Immature natural killer cell (primary cell): Measurements from ENCODE around the gene RIMBP2. TPM values are rescaled to one million over a fixed set of nuclear protein-coding genes. Genes with fewer than 3 reads are reported as not detected.

Source experiments
- DNase-seq, 3 donors: peaks; one replicate each; pipeline ENCODE4 v3.0.0; 2022; ENCODE audit warnings: mixed read lengths in 1 of 3
- H3K27ac Mint-ChIP-seq, 6 donors: one replicate each; pipeline ENCODE4 v1.8.0; 2020; ENCODE audit warnings: mixed read lengths in 6 of 6, mild to moderate bottlenecking in 5 of 6, inconsistent platforms in 4 of 6, moderate library complexity in 3 of 6
- H3K27me3 Mint-ChIP-seq, 3 donors: one replicate each; pipeline ENCODE4 v1.8.0; 2020 to 2021; ENCODE audit warnings: low read depth in 3 of 3, mild to moderate bottlenecking in 3 of 3, mixed read lengths in 3 of 3, moderate library complexity in 3 of 3, inconsistent platforms in 1 of 3
- H3K36me3 Mint-ChIP-seq, 3 donors: one replicate each; pipeline ENCODE4 v1.8.0; 2020; ENCODE audit warnings: mixed read lengths in 3 of 3, inconsistent platforms in 2 of 3, mild to moderate bottlenecking in 2 of 3
- H3K4me1 Mint-ChIP-seq, 2 donors: one replicate each; pipeline ENCODE4 v1.8.0; 2020; ENCODE audit warnings: inconsistent platforms in 2 of 2, mild to moderate bottlenecking in 2 of 2, mixed read lengths in 2 of 2, moderate library complexity in 1 of 2
- H3K4me3 Mint-ChIP-seq, 5 donors: one replicate each; pipeline ENCODE4 v1.8.0; 2020; ENCODE audit warnings: mild to moderate bottlenecking in 5 of 5, mixed read lengths in 5 of 5, inconsistent platforms in 3 of 5, moderate library complexity in 3 of 5
- H3K9me3 Mint-ChIP-seq, 6 donors: one replicate each; pipeline ENCODE4 v1.8.0; 2020; ENCODE audit warnings: mild to moderate bottlenecking in 6 of 6, mixed read lengths in 6 of 6, inconsistent platforms in 4 of 6, moderate library complexity in 3 of 6
- polyA plus RNA-seq, 3 donors: library from polyadenylated mRNA; unstranded; fragments of 300-500 nt; fragmentation: Illumina TruSeq; gene quantifications; one replicate each; pipeline ENCODE4 v1.2.3, GENCODE V29; 2021

RIMBP2 gene
- polyA plus RNA-seq, 3 donors from 2014 or later = not detected

GRCh38 chr12:130491421-130492357 is 224.4 kb downstream of the RIMBP2 start:
- no peak for DNase-seq

GRCh38 chr12:130490674-130491073 is 225.4 kb downstream of the RIMBP2 start:
- H3K4me3 Mint-ChIP-seq = no peak overlapping the region
- H3K27ac Mint-ChIP-seq = no peak overlapping the region
- no peaks in the 10 kb centered on the region for H3K9me3 Mint-ChIP-seq
- H3K27me3 Mint-ChIP-seq = peaks cover 3 to 11% (median 4%) of the 10 kb centered on the region in 3 donors
- no peak for DNase-seq
- no peaks in the 10 kb centered on the region for H3K36me3 Mint-ChIP-seq
- H3K4me1 Mint-ChIP-seq = no peaks in the 10 kb centered on the region

More at GRCh38 chr12:130491421-130492357, 224.4 kb downstream of the RIMBP2 start:
- Mint-ChIP-seq H3K4me1 (no peaks in the 10 kb centered on the region), H3K9me3 (no peaks in the 10 kb centered on the region), H3K36me3 (no peaks in the 10 kb centered on the region), H3K27ac (no peak overlapping the region), H3K27me3 (peaks cover 3 to 13% (median 7%) of the 10 kb centered on the region in 3 donors), H3K4me3 (no peak overlapping the region)

- Mint-ChIP-seq H3K36me3 (no peaks in the 10 kb centered on the region), H3K4me1 (no peaks in the 10 kb centered on the region), H3K9me3 (peaks cover 0 to 1% (median 0%) of the 10 kb centered on the region in 6 donors), H3K27me3 (peaks cover 0 to 11% (median 6%) of the 10 kb centered on the region in 3 donors), H3K27ac (no peak overlapping the region), H3K4me3 (no peak overlapping the region)
- no peak for DNase-seq
Measured at GRCh38 chr12:130489293-130489692, 226.8 kb downstream of the RIMBP2 start.

GRCh38 chr12:130488358-130488710 is 227.8 kb downstream of the RIMBP2 start:
- no peaks in the 10 kb centered on the region for H3K4me1 Mint-ChIP-seq
- no peak overlapping the region for H3K4me3 Mint-ChIP-seq
- no peak overlapping the region for H3K27ac Mint-ChIP-seq
- H3K36me3 Mint-ChIP-seq = no peaks in the 10 kb centered on the region
- peaks cover 0 to 2% (median 0%) of the 10 kb centered on the region in 6 donors for H3K9me3 Mint-ChIP-seq
- DNase-seq = no peak
- H3K27me3 Mint-ChIP-seq = peaks cover 2 to 11% (median 6%) of the 10 kb centered on the region in 3 donors

GRCh38 chr12:130487636-130488357 is 228.3 kb downstream of the RIMBP2 start:
- peaks cover 2 to 11% (median 6%) of the 10 kb centered on the region in 3 donors for H3K27me3 Mint-ChIP-seq
- no peak overlapping the region for H3K27ac Mint-ChIP-seq
- H3K36me3 Mint-ChIP-seq = no peaks in the 10 kb centered on the region
- no peaks in the 10 kb centered on the region for H3K4me1 Mint-ChIP-seq
- DNase-seq = no peak
- no peak overlapping the region for H3K4me3 Mint-ChIP-seq
- peaks cover 0 to 2% (median 0%) of the 10 kb centered on the region in 6 donors for H3K9me3 Mint-ChIP-seq

GRCh38 chr12:130486891-130487416 is 229.1 kb downstream of the RIMBP2 start:
- Mint-ChIP-seq H3K27me3 (peaks cover 2 to 6% (median 5%) of the 10 kb centered on the region in 3 donors), H3K27ac (no peak overlapping the region), H3K4me3 (no peak overlapping the region), H3K4me1 (no peaks in the 10 kb centered on the region), H3K9me3 (peaks cover 0 to 2% (median 0%) of the 10 kb centered on the region in 6 donors), H3K36me3 (no peaks in the 10 kb centered on the region)
- no peak for DNase-seq

GRCh38 chr12:130486146-130486435 is 230.0 kb downstream of the RIMBP2 start:
- no peak overlapping the region for H3K27ac Mint-ChIP-seq
- H3K9me3 Mint-ChIP-seq = peaks cover 0 to 2% (median 0%) of the 10 kb centered on the region in 6 donors
- no peaks in the 10 kb centered on the region for H3K36me3 Mint-ChIP-seq
- DNase-seq = no peak
- no peak overlapping the region for H3K4me3 Mint-ChIP-seq
- no peaks in the 10 kb centered on the region for H3K4me1 Mint-ChIP-seq
- H3K27me3 Mint-ChIP-seq = peaks cover 2 to 6% (median 2%) of the 10 kb centered on the region in 3 donors

- H3K27ac Mint-ChIP-seq = no peak overlapping the region
- H3K36me3 Mint-ChIP-seq = no peaks in the 10 kb centered on the region
- no peak for DNase-seq
- H3K9me3 Mint-ChIP-seq = peaks cover 0 to 2% (median 0%) of the 10 kb centered on the region in 6 donors
- no peaks in the 10 kb centered on the region for H3K4me1 Mint-ChIP-seq
- H3K4me3 Mint-ChIP-seq = no peak overlapping the region
- peaks cover 2 to 7% (median 2%) of the 10 kb centered on the region in 3 donors for H3K27me3 Mint-ChIP-seq
Measured at GRCh38 chr12:130485291-130486145, 230.6 kb downstream of the RIMBP2 start.

GRCh38 chr12:130484221-130484620 is 231.9 kb downstream of the RIMBP2 start:
- Mint-ChIP-seq H3K36me3 (no peaks in the 10 kb centered on the region), H3K9me3 (peaks cover 0 to 2% (median 0%) of the 10 kb centered on the region in 6 donors), H3K27me3 (peaks cover 2 to 7% (median 2%) of the 10 kb centered on the region in 3 donors), H3K4me1 (no peaks in the 10 kb centered on the region), H3K27ac (no peak overlapping the region), H3K4me3 (peak overlapping the region in 1 of 5 donors; percentile 20)
- no peak for DNase-seq

GRCh38 chr12:130483616-130484180 is 232.4 kb downstream of the RIMBP2 start:
- Mint-ChIP-seq H3K36me3 (no peaks in the 10 kb centered on the region), H3K4me3 (no peak overlapping the region), H3K27me3 (peaks cover 2 to 7% (median 2%) of the 10 kb centered on the region in 3 donors), H3K27ac (no peak overlapping the region), H3K4me1 (no peaks in the 10 kb centered on the region), H3K9me3 (peaks cover 0 to 2% (median 0%) of the 10 kb centered on the region in 6 donors)
- DNase-seq = no peak

GRCh38 chr12:130482448-130482847 is 233.7 kb downstream of the RIMBP2 start:
- Mint-ChIP-seq H3K4me3 (no peak overlapping the region), H3K9me3 (peaks cover 0 to 2% (median 0%) of the 10 kb centered on the region in 6 donors), H3K4me1 (no peaks in the 10 kb centered on the region), H3K36me3 (no peaks in the 10 kb centered on the region), H3K27ac (no peak overlapping the region), H3K27me3 (peaks cover 0 to 7% (median 2%) of the 10 kb centered on the region in 3 donors)
- no peak for DNase-seq

GRCh38 chr12:130481392-130481879 is 234.7 kb downstream of the RIMBP2 start:
- H3K36me3 Mint-ChIP-seq = no peaks in the 10 kb centered on the region
- H3K9me3 Mint-ChIP-seq = peaks cover 0 to 2% (median 0%) of the 10 kb centered on the region in 6 donors
- H3K27ac Mint-ChIP-seq = no peak overlapping the region
- DNase-seq = no peak
- H3K4me3 Mint-ChIP-seq = no peak overlapping the region
- peaks cover 0 to 4% (median 2%) of the 10 kb centered on the region in 3 donors for H3K27me3 Mint-ChIP-seq
- no peaks in the 10 kb centered on the region for H3K4me1 Mint-ChIP-seq

- DNase-seq = no peak
- no peak overlapping the region for H3K27ac Mint-ChIP-seq
Measured at GRCh38 chr12:130480887-130481286, 235.2 kb downstream of the RIMBP2 start.

More at GRCh38 chr12:130480887-130481286, 235.2 kb downstream of the RIMBP2 start:
- Mint-ChIP-seq H3K27me3 (peaks cover 0 to 3% (median 2%) of the 10 kb centered on the region in 3 donors), H3K36me3 (no peaks in the 10 kb centered on the region), H3K4me1 (no peaks in the 10 kb centered on the region), H3K4me3 (no peak overlapping the region), H3K9me3 (peaks cover 0 to 2% (median 0%) of the 10 kb centered on the region in 6 donors)
